ENCODE data around the gene PRKCD.

- TF ChIP-seq CTCF (IDR thresholded peaks at IDR 0.05) (no peak), EZH2 (IDR thresholded peaks at IDR 0.05; ENCODE audit: borderline replicate concordance, insufficient read depth, low read depth, low read length, poor library complexity, severe bottlenecking) (no peak)
These were observed 6.6 kb downstream of the PRKCD start for GRCh38 chr3:53167418-53168174.
